ENCODE results near the gene EIF2B2. TPM values are rescaled to one million over a fixed set of nuclear protein-coding genes. Genes with fewer than 3 reads are reported as not detected.

Gene EIF2B2
- total and polyA plus RNA-seq, 7 donors, result 25.2 to 45.5 (median 35.3) TPM

- no peak for TF ChIP-seq POLR2AphosphoS5 (IDR thresholded peaks at IDR 0.05)
- TF ChIP-seq EP300 (IDR thresholded peaks at IDR 0.05), result no peak
- no peak for TF ChIP-seq POLR2A (IDR thresholded peaks at IDR 0.05)
- TF ChIP-seq, protein P1, sequence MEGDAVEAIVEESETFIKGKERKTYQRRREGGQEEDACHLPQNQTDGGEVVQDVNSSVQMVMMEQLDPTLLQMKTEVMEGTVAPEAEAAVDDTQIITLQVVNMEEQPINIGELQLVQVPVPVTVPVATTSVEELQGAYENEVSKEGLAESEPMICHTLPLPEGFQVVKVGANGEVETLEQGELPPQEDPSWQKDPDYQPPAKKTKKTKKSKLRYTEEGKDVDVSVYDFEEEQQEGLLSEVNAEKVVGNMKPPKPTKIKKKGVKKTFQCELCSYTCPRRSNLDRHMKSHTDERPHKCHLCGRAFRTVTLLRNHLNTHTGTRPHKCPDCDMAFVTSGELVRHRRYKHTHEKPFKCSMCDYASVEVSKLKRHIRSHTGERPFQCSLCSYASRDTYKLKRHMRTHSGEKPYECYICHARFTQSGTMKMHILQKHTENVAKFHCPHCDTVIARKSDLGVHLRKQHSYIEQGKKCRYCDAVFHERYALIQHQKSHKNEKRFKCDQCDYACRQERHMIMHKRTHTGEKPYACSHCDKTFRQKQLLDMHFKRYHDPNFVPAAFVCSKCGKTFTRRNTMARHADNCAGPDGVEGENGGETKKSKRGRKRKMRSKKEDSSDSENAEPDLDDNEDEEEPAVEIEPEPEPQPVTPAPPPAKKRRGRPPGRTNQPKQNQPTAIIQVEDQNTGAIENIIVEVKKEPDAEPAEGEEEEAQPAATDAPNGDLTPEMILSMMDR (IDR thresholded peaks at IDR 0.05), result no peak
- intact Hi-C loops (cut with DNase I), result no loop called here
- no peaks in the 10 kb centered on the region for H3K27me3 ChIP-seq
- no peak for DNase-seq
- no peaks in the 10 kb centered on the region for H3K36me3 ChIP-seq
- 75 to 84% methylated on average over 5 of the region's 5 CpGs for WGBS, 2 donors
- no peak overlapping the region for H3K27ac ChIP-seq
- H3K4me3 ChIP-seq, result no peak overlapping the region
- H3K9me3 ChIP-seq, result no peaks in the 10 kb centered on the region
- H3K4me1 ChIP-seq, result no peaks in the 10 kb centered on the region
These were observed 41.3 kb upstream of the EIF2B2 start for GRCh38 chr14:74961238-74961911.

GRCh38 chr14:74962046-74962445 lies 40.7 kb upstream of the EIF2B2 start:
- WGBS, 2 donors, result 60 to 84% methylated on average over 11 of the region's 11 CpGs
- H3K4me1 ChIP-seq, result no peaks in the 10 kb centered on the region
- intact Hi-C loops (cut with DNase I), result no loop called here
- H3K36me3 ChIP-seq, result no peaks in the 10 kb centered on the region
- H3K27ac ChIP-seq, result no peak overlapping the region
- TF ChIP-seq POLR2A (IDR thresholded peaks at IDR 0.05) (no peak), POLR2AphosphoS5 (IDR thresholded peaks at IDR 0.05) (no peak), EP300 (IDR thresholded peaks at IDR 0.05) (no peak)
- TF ChIP-seq, protein P1 (IDR thresholded peaks at IDR 0.05), result no peak
- DNase-seq, result no peak
- H3K4me3 ChIP-seq, result no peak overlapping the region
- H3K9me3 ChIP-seq, result no peaks in the 10 kb centered on the region
- no peaks in the 10 kb centered on the region for H3K27me3 ChIP-seq

DNA sequence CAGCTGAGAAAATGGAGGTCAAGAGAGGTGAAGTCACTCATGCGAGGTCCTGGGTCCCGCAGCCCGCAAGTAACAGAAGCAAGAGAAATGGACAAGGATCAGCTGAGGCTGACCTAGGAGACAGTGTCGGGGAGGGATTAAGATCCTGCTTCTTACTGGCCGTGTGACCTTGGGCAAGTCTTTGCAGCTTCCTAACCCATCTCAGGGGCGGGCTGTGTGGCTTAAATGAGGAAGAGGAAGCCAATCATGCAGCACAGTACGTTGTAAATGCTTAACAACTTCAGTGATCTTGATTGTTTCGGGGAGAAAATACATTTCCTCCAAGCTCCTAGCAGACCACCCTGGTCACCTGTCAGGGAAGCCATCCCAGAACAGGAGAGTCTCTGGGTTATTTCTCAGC lies 40.2 kb upstream of the EIF2B2 start:
- Histone ChIP-seq H3K9me3 (no peaks in the 10 kb centered on the region), H3K27me3 (no peaks in the 10 kb centered on the region), H3K4me1 (no peaks in the 10 kb centered on the region), H3K27ac (no peak overlapping the region), H3K36me3 (no peaks in the 10 kb centered on the region), H3K4me3 (no peak overlapping the region)
- WGBS, 2 donors, result 66 to 71% methylated on average over 8 of the region's 8 CpGs
- TF ChIP-seq POLR2A (IDR thresholded peaks at IDR 0.05) (no peak), EP300 (IDR thresholded peaks at IDR 0.05) (no peak), POLR2AphosphoS5 (IDR thresholded peaks at IDR 0.05) (no peak)
- TF ChIP-seq, protein P1 (IDR thresholded peaks at IDR 0.05), result no peak
- DNase-seq, result no peak
- intact Hi-C loops (cut with DNase I), result no loop called here

- Histone ChIP-seq H3K36me3 (no peaks in the 10 kb centered on the region), H3K9me3 (no peaks in the 10 kb centered on the region), H3K27ac (no peak overlapping the region), H3K4me3 (no peak overlapping the region), H3K4me1 (no peaks in the 10 kb centered on the region), H3K27me3 (no peaks in the 10 kb centered on the region)
- no peak for TF ChIP-seq POLR2AphosphoS5 (IDR thresholded peaks at IDR 0.05)
- no peak for TF ChIP-seq EP300 (IDR thresholded peaks at IDR 0.05)
- TF ChIP-seq POLR2A (IDR thresholded peaks at IDR 0.05), result no peak
- TF ChIP-seq, protein P1 (IDR thresholded peaks at IDR 0.05), result no peak
- no peak for DNase-seq
- 75 to 81% methylated on average over 12 of the region's 12 CpGs for WGBS, 2 donors
- intact Hi-C loops (cut with DNase I), result no loop called here
These were observed 39.5 kb upstream of the EIF2B2 start for GRCh38 chr14:74963178-74963704.
